ENCODE data around the gene BAIAP2.

Gene BAIAP2

GRCh38 chr17:81034779-81035520 lies at the start of gene BAIAP2:
BAIAP2 (plus strand) TSS chr17:81035151; CDS start chr17:81035255, 104 bp downstream.
- DNase-seq, result peak; percentile 31

- no peak for DNase-seq
Measured at GRCh38 chr17:80986046-80986445, 48.9 kb upstream of the BAIAP2 start.

- DNase-seq, result no peak
Measured at GRCh38 chr17:80986816-80987475, 48.0 kb upstream of the BAIAP2 start.

GRCh38 chr17:80987941-80988461 lies 47.0 kb upstream of the BAIAP2 start:
- DNase-seq, result no peak

- no peak for DNase-seq
Measured at GRCh38 chr17:80989586-80989913, 45.4 kb upstream of the BAIAP2 start.

GRCh38 chr17:80990921-80991644 lies 43.9 kb upstream of the BAIAP2 start:
- DNase-seq, result no peak

- no peak for DNase-seq
Measured at GRCh38 chr17:80991645-80992076, 43.3 kb upstream of the BAIAP2 start, which contains the start of gene CHMP6. CHMP6 (plus strand) TSS chr17:80991841; CDS start chr17:80991919, 78 bp downstream.

GRCh38 chr17:80992077-80992947 lies 42.6 kb upstream of the BAIAP2 start:
- DNase-seq, result no peak

- DNase-seq, result no peak
Measured at GRCh38 chr17:80992948-80993624, 41.9 kb upstream of the BAIAP2 start.

GRCh38 chr17:80995131-80995530 lies 39.8 kb upstream of the BAIAP2 start:
- DNase-seq, result no peak

- DNase-seq, result no peak
Measured at GRCh38 chr17:80996422-80997305, 38.3 kb upstream of the BAIAP2 start.

- no peak for DNase-seq
Measured at GRCh38 chr17:80997424-80998117, 37.4 kb upstream of the BAIAP2 start.

- no peak for DNase-seq
Measured at GRCh38 chr17:80998118-80998747, 36.7 kb upstream of the BAIAP2 start.

GRCh38 chr17:80998748-80999535 lies 36.0 kb upstream of the BAIAP2 start:
- no peak for DNase-seq

- no peak for DNase-seq
Measured at GRCh38 chr17:80999536-81000333, 35.2 kb upstream of the BAIAP2 start.

- DNase-seq, result no peak
Measured at GRCh38 chr17:81000334-81000630, 34.7 kb upstream of the BAIAP2 start.

- no peak for DNase-seq
Measured at GRCh38 chr17:81000631-81001357, 34.2 kb upstream of the BAIAP2 start.

GRCh38 chr17:81002013-81002384 lies 33.0 kb upstream of the BAIAP2 start:
- DNase-seq, result no peak
